ENCODE results near the gene SOX8. TPM values are rescaled to one million over a fixed set of nuclear protein-coding genes. Genes with fewer than 3 reads are reported as not detected.

The SOX8 gene
- total RNA-seq, 1 experiment from 2014 or later = not detected

GRCh38 chr16:978403-978802 is 3.2 kb upstream of the SOX8 start:
- Histone ChIP-seq H3K4me3 (ENCODE audit: low read length) (no peak overlapping the region), H4K20me1 (ENCODE audit: insufficient read depth, low read depth, low read length) (no peaks in the 10 kb centered on the region), H2AFZ (ENCODE audit: low read length) (no peak overlapping the region), H3K36me3 (ENCODE audit: insufficient read depth, low read length) (no peaks in the 10 kb centered on the region), H3K79me2 (ENCODE audit: low read length) (no peaks in the 10 kb centered on the region), H3K4me2 (ENCODE audit: low read depth, low read length, poor library complexity, severe bottlenecking) (no peak overlapping the region), H3K9me3 (ENCODE audit: low read length) (no peaks in the 10 kb centered on the region), H3K27ac (ENCODE audit: low read length) (no peak overlapping the region), H3K9me2 (replicated peaks; ENCODE audit: insufficient read depth, low read length) (no peaks in the 10 kb centered on the region), H3K9ac (ENCODE audit: low read length) (no peak overlapping the region), H3K27me3 (ENCODE audit: low read length) (no peaks in the 10 kb centered on the region), H3K4me1 (ENCODE audit: low read length) (no peaks in the 10 kb centered on the region)
- no peak for DNase-seq

DNA sequence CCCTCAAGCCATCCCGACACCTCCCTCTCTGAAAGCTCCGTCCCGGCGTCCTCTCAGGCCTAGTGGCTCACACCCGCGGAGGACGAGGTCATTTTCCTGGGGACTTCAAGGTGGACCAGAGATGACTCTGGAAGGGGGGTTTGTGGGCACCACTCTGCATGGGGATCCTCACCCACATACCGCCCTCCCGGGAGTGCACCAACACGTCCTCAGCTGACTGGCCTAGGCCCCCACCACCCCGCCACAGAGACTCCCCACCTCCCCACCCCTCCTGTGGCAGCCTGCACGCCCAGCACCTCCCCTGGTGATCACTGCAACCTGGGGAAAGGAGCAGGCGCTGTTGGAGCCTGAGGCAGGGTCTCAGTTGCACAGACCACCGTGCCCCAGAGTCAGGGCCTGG is 2.4 kb upstream of the SOX8 start:
- Histone ChIP-seq H3K27me3 (ENCODE audit: low read length) (no peaks in the 10 kb centered on the region), H4K20me1 (ENCODE audit: insufficient read depth, low read depth, low read length) (no peaks in the 10 kb centered on the region), H3K4me2 (ENCODE audit: low read depth, low read length, poor library complexity, severe bottlenecking) (no peak overlapping the region), H3K9ac (ENCODE audit: low read length) (no peak overlapping the region), H3K79me2 (ENCODE audit: low read length) (no peaks in the 10 kb centered on the region), H3K4me1 (ENCODE audit: low read length) (no peaks in the 10 kb centered on the region), H3K27ac (ENCODE audit: low read length) (no peak overlapping the region), H3K4me3 (ENCODE audit: low read length) (no peak overlapping the region), H3K36me3 (ENCODE audit: insufficient read depth, low read length) (no peaks in the 10 kb centered on the region), H2AFZ (ENCODE audit: low read length) (no peak overlapping the region), H3K9me3 (ENCODE audit: low read length) (no peaks in the 10 kb centered on the region), H3K9me2 (replicated peaks; ENCODE audit: insufficient read depth, low read length) (no peaks in the 10 kb centered on the region)
- DNase-seq = no peak

DNA sequence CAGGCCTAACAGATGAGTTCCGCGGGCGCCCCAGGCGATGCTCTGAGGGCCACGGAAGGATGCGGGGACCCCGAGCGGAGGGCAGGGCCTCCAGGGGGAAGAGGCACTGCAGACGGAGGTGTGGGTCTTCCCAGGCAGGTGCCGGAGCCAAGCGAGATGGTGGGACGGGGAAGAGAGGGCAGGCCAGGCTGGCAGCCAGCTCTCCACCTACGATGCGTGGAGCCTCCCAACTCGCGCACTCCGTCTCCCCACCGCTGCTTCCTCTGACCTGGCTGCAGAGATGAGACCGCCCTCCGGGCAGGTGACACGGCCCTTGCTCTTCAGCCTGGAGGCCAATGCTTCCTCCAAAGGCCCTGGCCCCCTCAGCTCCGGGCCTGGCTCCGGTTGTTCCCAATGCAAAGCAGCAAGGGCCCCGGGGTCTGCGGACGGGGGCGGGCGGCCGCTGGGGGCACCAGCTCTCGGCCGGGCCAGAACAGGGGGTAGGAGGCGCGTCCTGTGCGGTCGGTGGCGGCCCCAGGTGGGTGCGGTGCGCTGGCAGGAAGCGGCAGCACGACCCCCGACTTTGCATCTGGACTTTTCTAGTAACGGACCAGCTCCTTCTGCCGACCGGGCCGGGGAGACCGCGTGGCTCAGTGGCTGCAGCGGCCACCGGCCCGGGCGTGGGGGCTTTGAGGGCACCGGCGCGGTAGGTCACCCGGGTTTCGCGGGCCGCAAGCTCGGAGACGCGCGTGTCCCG is 1.5 kb upstream of the SOX8 start:
- Histone ChIP-seq H3K9me2 (replicated peaks; ENCODE audit: insufficient read depth, low read length) (no peaks in the 10 kb centered on the region), H3K27ac (ENCODE audit: low read length) (no peak overlapping the region), H3K4me1 (ENCODE audit: low read length) (no peaks in the 10 kb centered on the region), H4K20me1 (ENCODE audit: insufficient read depth, low read depth, low read length) (no peaks in the 10 kb centered on the region), H3K9me3 (ENCODE audit: low read length) (no peaks in the 10 kb centered on the region), H2AFZ (ENCODE audit: low read length) (no peak overlapping the region), H3K4me2 (ENCODE audit: low read depth, low read length, poor library complexity, severe bottlenecking) (no peak overlapping the region), H3K9ac (ENCODE audit: low read length) (no peak overlapping the region), H3K36me3 (ENCODE audit: insufficient read depth, low read length) (no peaks in the 10 kb centered on the region), H3K79me2 (ENCODE audit: low read length) (no peaks in the 10 kb centered on the region), H3K4me3 (ENCODE audit: low read length) (no peak overlapping the region), H3K27me3 (ENCODE audit: low read length) (no peaks in the 10 kb centered on the region)
- no peak for DNase-seq

DNA sequence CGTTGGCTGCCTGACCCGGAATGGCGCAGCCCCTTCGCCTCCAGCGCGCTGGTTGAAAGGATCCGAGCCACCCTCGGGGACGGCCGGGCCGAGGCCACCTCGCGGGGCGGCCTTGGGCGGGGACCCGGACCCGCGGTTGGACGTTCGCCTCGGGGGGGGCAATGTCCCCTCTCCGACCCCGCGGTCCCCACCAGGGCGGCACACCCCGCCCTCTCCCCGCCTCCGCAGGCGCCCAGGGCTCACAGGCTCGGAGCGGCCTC is 1.0 kb upstream of the SOX8 start:
- no peaks in the 10 kb centered on the region for H3K79me2 ChIP-seq (ENCODE audit: low read length)
- no peaks in the 10 kb centered on the region for H3K27me3 ChIP-seq (ENCODE audit: low read length)
- no peak overlapping the region for H2AFZ ChIP-seq (ENCODE audit: low read length)
- no peak overlapping the region for H3K4me2 ChIP-seq (ENCODE audit: low read depth, low read length, poor library complexity, severe bottlenecking)
- no peaks in the 10 kb centered on the region for H3K36me3 ChIP-seq (ENCODE audit: insufficient read depth, low read length)
- DNase-seq = no peak
- H3K9me2 ChIP-seq (replicated peaks; ENCODE audit: insufficient read depth, low read length) = no peaks in the 10 kb centered on the region
- no peaks in the 10 kb centered on the region for H4K20me1 ChIP-seq (ENCODE audit: insufficient read depth, low read depth, low read length)
- no peaks in the 10 kb centered on the region for H3K9me3 ChIP-seq (ENCODE audit: low read length)
- H3K4me3 ChIP-seq (ENCODE audit: low read length) = no peak overlapping the region
- no peak overlapping the region for H3K9ac ChIP-seq (ENCODE audit: low read length)
- H3K27ac ChIP-seq (ENCODE audit: low read length) = no peak overlapping the region
- no peaks in the 10 kb centered on the region for H3K4me1 ChIP-seq (ENCODE audit: low read length)

DNA sequence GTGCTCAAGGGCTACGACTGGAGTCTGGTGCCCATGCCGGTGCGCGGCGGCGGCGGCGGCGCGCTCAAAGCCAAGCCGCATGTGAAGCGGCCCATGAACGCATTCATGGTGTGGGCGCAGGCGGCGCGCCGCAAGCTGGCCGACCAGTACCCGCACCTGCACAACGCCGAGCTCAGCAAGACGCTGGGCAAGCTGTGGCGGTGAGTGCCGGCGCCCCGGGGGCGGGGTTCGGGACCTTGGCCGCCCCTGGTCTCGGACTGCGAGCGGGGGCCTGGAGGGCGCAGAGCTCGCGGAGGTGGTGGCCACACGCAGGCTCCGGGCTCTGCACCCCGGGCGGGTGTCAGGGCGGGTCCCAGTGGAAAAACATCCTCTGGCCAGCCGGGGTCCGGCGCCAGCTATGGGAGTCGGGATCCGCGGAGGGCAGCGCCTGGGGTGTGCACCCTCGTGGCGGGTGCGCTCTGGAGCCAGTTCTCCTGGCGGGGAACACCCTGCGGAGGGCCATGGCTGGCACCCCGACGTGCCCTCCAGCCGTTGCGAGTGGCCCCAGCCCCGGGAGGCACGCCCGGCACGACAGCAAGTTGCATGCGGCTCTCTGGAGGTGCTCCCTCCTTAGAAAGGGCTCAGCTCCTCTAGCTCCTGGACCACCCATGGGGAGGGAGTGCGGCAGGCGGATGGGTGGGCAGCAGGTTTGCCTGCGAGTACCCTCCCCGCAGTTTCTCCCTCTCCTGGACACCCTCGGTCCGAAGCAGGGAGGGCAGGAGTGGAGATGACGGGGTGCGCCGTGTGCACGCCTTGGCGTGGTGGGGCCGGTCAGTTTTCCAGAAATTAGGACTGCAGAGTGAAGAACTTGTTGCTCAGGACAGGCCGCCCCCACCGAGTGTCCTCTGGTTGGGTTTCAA is 824 bp downstream of the SOX8 start:
- no peak overlapping the region for H2AFZ ChIP-seq (ENCODE audit: low read length)
- no peaks in the 10 kb centered on the region for H3K79me2 ChIP-seq (ENCODE audit: low read length)
- H3K9ac ChIP-seq (ENCODE audit: low read length) = no peak overlapping the region
- no peaks in the 10 kb centered on the region for H3K27me3 ChIP-seq (ENCODE audit: low read length)
- no peaks in the 10 kb centered on the region for H3K36me3 ChIP-seq (ENCODE audit: insufficient read depth, low read length)
- H3K4me2 ChIP-seq (ENCODE audit: low read depth, low read length, poor library complexity, severe bottlenecking) = no peak overlapping the region
- no peak overlapping the region for H3K27ac ChIP-seq (ENCODE audit: low read length)
- no peaks in the 10 kb centered on the region for H3K9me2 ChIP-seq (replicated peaks; ENCODE audit: insufficient read depth, low read length)
- no peaks in the 10 kb centered on the region for H4K20me1 ChIP-seq (ENCODE audit: insufficient read depth, low read depth, low read length)
- no peak for DNase-seq
- H3K4me3 ChIP-seq (ENCODE audit: low read length) = no peak overlapping the region
- no peaks in the 10 kb centered on the region for H3K4me1 ChIP-seq (ENCODE audit: low read length)
- no peaks in the 10 kb centered on the region for H3K9me3 ChIP-seq (ENCODE audit: low read length)

DNA sequence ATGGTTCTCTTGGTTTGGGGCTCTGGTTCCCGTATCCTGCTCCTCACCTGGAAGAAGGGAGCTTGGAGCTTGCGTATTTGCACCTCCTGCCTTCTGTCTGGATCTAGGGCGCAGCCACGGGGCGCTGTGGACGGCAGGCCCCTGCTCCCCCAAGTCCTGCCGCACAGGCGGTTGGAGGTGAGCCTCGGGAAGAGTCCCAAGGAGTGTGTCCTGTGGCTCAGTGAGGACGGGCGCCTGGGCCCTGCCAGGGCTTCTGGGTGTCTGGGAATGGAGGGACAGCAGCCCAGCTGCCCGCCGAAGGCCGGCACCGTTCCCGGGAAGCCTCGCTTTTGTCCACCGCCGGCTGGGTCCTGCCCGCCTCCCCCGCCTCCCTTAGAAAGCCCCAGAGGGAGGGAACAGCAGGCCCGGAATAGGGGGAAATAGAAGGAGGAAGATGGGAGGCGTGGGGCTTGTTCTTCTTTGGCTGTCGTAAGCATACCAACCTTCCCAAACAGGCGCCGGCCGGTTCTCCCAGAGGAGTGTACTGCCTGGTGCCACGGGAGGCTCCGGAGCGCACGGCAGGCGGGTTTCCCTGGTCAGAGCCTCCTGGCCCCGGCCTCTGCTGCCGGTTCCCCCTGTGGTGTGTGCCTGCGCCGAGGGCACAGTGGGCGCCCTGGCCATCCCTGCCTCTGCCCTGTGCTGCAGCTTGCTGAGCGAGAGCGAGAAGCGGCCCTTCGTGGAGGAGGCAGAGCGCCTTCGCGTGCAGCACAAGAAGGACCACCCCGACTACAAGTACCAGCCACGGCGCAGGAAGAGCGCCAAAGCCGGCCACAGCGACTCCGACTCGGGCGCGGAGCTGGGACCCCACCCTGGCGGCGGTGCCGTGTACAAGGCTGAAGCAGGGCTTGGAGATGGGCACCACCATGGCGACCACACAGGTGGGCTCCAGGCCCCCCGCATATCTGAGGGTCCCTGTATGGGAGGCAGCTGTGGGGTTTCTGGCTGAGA is 1.8 kb downstream of the SOX8 start:
- Histone ChIP-seq H3K4me3 (ENCODE audit: low read length) (no peak overlapping the region), H3K9me3 (ENCODE audit: low read length) (no peaks in the 10 kb centered on the region), H3K9ac (ENCODE audit: low read length) (no peak overlapping the region), H4K20me1 (ENCODE audit: insufficient read depth, low read depth, low read length) (no peaks in the 10 kb centered on the region), H3K9me2 (replicated peaks; ENCODE audit: insufficient read depth, low read length) (no peaks in the 10 kb centered on the region), H2AFZ (ENCODE audit: low read length) (no peak overlapping the region), H3K79me2 (ENCODE audit: low read length) (no peaks in the 10 kb centered on the region), H3K4me2 (ENCODE audit: low read depth, low read length, poor library complexity, severe bottlenecking) (no peak overlapping the region), H3K27me3 (ENCODE audit: low read length) (no peaks in the 10 kb centered on the region), H3K4me1 (ENCODE audit: low read length) (no peaks in the 10 kb centered on the region), H3K27ac (ENCODE audit: low read length) (no peak overlapping the region), H3K36me3 (ENCODE audit: insufficient read depth, low read length) (no peaks in the 10 kb centered on the region)
- DNase-seq = no peak

- Histone ChIP-seq H3K9ac (ENCODE audit: low read length) (no peak overlapping the region), H3K4me3 (ENCODE audit: low read length) (no peak overlapping the region), H3K4me2 (ENCODE audit: low read depth, low read length, poor library complexity, severe bottlenecking) (no peak overlapping the region), H4K20me1 (ENCODE audit: insufficient read depth, low read depth, low read length) (no peaks in the 10 kb centered on the region), H3K79me2 (ENCODE audit: low read length) (no peaks in the 10 kb centered on the region), H3K9me2 (replicated peaks; ENCODE audit: insufficient read depth, low read length) (no peaks in the 10 kb centered on the region), H3K36me3 (ENCODE audit: insufficient read depth, low read length) (no peaks in the 10 kb centered on the region), H3K27ac (ENCODE audit: low read length) (no peak overlapping the region), H2AFZ (ENCODE audit: low read length) (no peak overlapping the region), H3K4me1 (ENCODE audit: low read length) (no peaks in the 10 kb centered on the region), H3K27me3 (ENCODE audit: low read length) (no peaks in the 10 kb centered on the region), H3K9me3 (ENCODE audit: low read length) (no peaks in the 10 kb centered on the region)
- no peak for DNase-seq
These were observed 2.6 kb downstream of the SOX8 start for GRCh38 chr16:984121-984694.

Measured in Karpas-422 (cell line).